IPS-NIHi11 (cell line): ENCODE results near the gene IFT27.
"Not testable (repeated sequence)": the region's sequence is repeated elsewhere in the genome, so short reads cannot be mapped to it uniquely, and the experiment has no call there.

ENCODE experiments used
- DNase-seq: peaks from one replicate; pipeline ENCODE4 v3.0.0; 2012; ENCODE audit warnings: mixed read lengths, low spot score

Gene IFT27

DNA sequence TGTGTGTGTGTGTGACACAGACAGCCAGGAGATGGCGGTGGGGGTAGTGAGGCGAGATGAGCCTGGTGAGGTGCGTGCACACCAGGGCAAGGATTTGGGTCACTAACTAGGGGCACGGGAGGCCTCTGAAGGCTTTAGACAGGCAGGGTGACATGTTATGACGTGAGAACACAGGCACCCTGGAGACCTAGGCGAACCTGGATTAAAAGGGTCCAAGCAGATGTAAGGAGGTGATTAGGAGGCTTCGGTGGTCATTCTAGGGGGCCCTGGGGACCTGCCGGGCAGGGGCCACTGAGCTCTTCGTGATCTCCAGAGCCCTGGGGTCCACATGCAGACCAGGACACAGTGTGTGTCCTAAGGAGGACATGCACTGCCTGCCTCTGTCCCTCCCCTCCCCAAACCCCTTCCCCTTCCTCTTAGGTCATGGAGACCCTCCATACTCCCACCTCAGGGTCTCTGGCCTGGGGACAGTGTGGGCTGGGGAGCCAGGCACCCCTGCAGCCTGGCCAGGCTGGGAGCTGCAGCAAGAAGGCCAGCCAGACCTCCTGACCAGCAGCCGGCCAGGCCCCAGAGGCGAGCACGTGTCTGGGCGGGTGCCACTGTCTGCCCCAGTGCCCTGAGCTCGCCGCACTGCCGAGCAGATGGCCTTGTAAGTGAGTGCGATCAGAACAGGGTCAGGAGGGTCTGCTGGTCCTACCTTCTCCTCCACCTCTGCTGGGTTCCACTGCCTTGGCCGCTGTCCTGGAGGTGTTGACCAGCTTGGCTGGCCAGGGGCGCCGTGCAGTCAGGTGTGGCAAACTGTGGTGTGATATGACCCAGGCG is 32.1 kb downstream of the IFT27 start:
- DNase-seq: no peak

GRCh38 chr22:36743011-36743410 is 32.9 kb downstream of the IFT27 start:
- no peak for DNase-seq

DNA sequence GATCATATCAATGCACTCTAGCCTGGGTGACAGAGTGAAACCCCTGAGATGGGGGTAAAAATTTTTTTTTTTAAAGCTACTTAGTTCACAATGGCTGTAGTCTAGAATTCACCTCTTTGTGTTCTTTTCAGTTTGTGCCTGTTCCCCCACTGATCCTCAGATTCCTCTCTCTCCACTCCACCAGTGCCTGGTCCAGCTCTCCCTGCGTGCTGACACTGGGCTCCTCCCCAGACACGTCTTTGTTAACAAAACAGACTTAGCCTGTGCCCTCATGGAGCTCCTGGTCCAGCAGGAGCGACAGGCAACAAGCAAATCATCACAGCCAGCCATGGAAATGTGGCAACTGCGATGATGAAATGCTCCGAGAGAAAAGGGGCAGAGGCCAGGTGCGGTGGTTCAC is 34.0 kb downstream of the IFT27 start:
- no peak for DNase-seq

- DNase-seq: peak; percentile 72
These were observed 34.6 kb downstream of the IFT27 start for GRCh38 chr22:36741204-36741793.

GRCh38 chr22:36740716-36741115 is 35.2 kb downstream of the IFT27 start:
- no peak for DNase-seq

DNA sequence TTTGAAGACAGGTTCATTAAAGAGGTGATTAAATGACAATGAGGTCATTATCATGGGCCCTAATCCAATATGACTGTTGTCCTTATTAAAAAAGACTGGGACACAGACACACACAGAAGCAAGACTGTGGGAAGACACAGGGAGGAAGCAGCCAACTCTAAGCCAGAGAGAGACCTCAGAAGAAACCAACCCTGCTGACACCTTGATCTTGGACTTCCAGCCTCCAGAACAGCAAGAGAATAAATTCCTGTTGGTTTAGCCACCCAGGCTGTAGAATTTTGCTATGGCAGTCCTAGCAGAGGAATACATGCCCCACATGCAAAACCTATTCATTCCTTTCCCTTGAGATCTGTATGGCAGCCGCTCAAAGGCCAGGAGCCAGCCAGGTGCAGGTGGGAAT is 36.7 kb downstream of the IFT27 start:
- DNase-seq: no peak

DNA sequence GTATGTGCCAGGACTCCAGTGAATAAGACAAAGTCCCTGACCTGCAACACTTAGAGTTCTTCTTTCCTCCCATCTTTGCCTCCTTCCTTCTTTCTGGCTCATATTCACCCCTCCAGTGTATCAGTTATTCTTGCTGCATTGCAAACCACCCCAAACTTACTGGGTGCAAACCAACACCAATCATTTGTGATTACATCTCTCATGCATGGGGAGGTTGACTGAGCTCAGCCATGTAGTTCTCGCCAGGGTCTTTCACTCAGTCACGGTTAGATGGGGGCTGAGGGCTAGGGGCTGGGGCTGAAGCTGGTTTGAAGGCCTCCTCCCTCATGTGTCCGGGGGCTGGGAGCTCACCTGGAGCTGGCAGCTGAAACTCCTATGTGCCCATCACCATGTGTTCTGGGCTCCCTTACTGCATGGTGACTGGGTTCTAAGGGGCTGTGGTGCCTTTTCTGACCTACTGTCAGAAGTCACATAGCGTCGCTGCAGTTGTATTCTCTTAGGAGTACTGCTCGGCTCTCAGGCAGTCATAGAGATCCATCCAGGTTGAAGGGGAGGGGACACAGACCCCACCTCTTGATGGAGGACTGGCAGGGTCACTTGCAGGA is 37.4 kb downstream of the IFT27 start:
- no peak for DNase-seq

GRCh38 chr22:36737776-36738175 is 38.1 kb downstream of the IFT27 start:
- no peak for DNase-seq

DNA sequence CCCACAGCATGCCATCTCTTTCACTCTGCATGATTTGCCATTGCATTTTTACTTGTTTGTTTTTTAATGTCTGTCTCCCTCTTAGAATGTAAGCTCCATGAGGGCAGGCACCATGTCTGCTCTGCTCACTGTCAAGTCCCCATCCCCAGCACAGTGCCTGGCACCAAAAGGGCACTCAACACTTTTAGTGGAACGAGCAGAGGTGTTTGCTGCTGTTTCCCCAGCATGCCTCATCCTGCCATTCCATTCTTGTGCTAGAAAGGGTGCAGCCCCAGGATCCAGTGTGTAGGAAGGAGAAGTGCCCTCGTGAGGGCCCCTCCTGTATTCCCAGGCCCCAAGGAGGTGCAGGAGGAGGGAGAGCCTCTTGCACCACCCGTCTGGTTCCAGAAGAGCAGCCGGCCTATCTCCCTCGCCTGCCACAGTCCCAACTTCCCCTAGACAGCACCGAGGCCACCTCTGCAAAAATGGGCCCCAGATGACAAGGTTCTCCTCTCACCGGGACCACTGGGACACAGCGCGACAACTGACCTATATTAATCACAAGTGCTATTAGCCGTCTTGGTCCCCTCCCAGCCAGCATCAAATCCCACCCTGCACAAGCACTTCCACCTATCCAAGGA is 39.1 kb downstream of the IFT27 start:
- DNase-seq: no peak

- no peak for DNase-seq
These were observed 41.5 kb downstream of the IFT27 start for GRCh38 chr22:36734171-36735058.

- no peak for DNase-seq
These were observed 42.6 kb downstream of the IFT27 start for GRCh38 chr22:36733271-36733670.

- DNase-seq: no peak
These were observed 43.3 kb downstream of the IFT27 start for GRCh38 chr22:36732609-36733008.

DNA sequence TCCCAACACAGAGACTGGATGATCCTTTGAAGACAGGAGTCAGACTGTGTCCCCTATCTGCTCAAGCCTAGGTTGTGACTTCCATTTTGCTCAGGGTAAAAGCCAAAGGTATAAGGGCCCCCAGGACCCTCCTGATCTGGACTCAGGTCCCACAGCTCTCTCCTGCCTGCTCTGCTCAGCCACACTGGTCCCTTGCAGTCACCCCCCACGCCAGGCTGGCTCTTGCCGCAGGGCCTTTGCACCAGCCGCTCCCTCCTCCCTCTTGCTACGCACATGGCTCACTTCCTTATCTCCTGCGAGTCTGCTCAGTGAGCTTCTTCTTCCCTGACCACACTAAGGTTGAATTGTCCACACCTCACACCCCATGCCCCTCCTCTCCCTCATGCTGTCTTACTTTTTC is 44.0 kb downstream of the IFT27 start:
- no peak for DNase-seq

DNA sequence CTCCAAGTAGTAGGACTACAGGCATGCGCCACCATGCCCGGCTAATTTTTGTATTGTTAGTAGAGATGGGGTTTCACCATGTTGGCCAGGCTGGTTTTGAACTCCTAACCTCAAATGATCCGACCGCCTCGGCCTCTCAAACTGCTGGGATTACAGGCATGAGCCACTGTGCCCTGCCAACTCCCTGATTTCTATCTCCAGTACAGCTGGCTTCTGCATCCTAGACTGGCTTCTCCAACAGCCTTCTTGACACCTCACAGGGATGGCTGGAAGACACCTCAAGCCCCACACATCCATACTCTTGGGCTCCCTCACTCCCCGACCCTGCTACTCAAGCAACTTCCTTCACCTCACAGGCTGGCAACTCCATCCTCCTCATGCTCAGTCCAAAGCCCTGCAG is 44.6 kb downstream of the IFT27 start:
- DNase-seq: not testable (repeated sequence)

DNA sequence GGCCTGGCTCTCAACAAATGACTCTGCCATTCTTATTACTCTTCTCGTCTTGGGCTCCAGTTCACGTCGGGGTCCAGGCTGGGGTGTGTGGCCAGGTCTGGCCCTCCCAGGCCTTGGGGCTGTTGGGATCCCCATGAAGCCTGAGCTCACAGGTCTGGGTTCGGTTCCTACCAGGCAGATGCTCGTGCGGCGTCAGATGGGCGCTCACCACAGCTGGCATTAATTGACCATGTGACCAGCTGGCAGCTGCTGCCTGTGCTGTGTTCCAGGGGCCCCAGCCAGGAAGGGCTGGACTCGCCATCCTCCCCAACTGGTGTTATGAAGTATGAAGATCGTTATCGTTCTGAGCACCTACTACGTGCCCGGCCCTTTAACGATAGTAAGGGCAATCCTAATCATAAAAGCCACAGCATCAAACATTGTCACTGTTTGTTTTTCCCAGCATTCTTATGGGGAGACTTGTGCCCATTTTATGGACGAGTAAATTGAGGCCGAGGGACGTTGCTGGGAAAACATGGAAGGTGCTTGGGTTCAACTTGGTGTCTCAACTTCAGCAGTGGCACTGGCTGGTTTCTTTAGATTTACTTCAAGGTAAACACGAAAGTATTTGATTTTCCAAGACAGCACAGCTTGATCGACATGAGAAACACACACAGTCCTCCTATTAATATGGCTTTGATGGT is 45.6 kb downstream of the IFT27 start:
- DNase-seq: no peak

DNA sequence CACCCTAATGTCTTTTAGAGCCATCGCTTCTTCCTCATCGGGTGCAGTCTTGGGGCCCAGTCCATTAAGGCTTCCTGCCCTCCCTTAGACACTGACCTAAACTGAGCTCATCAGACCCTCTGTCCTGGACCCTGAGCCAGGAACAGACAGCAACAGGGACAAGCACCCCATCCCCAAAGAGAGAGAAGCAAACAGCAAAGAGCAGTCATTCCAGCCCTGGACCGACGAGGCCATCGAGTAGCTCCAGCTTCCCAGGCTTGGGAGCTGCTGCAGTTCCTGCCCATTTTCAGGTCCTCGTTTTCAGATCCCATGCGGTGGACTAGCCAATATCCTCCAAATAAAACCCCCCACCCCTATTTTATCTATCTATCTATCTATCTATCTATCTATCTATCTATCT is 46.6 kb downstream of the IFT27 start:
- no peak for DNase-seq

DNA sequence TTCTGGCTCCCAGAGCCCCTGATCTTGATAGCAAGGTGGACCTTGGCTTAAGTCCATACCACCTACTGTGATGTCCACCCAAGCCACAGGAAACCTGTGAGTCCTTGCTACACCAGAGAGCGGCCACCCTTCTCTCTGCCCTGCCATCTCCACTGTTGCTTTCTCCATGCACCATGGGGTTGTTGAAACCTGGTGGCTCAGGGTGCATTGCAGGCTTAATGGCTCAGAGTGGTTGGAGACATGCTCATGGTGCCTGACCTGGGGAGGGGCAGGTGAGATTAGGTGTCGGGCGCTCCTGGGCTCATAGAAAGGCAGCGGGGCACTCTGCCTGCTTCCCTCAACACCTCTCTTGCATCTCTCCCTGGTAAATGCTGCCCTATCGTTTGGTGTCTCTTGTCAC is 47.4 kb downstream of the IFT27 start:
- no peak for DNase-seq

DNA sequence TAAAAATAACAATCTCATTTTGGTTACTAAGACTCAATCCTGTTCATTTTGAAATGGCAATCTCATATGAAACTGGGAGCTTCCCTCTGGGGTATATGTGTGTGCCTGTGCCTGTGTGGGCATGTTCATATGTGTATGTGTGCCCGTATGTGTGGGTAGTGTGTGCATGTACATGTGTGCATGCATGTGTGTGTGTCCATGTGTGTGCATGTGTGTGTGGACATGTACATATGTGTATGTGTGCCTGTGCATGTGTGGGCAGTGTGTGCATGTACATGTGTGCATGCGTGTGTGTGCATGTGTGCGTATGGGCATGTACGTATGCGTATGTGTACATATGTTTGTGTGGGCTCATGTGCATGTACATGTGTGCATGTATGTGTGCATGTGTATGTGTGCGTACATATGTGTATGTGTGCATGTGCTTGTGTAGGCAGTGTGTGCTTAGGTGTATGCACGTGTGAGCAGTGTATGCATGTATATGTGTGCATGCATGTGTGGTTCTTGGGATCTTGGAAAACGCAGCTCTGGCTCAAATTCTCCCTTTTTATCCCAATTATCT is 47.9 kb downstream of the IFT27 start:
- no peak for DNase-seq

DNA sequence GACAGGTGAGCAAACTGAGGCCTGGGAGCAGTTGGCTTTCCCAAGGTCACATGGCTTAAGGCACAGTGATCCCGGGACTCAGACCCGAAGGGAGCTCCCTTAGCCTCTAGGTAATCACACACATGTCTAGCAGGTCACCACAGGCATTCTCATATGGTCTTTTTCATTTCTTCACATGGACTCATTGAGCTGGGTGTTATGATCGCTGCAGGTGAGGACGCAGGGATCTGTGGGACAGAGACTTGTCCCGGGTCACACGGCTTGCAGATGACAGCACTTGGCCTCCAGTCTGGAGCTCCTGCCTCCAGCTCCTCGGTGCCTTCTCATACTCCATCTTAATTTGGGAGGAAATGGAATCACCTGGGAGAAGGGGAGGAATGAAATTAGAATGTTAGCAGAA is 48.8 kb downstream of the IFT27 start:
- DNase-seq: no peak

DNA sequence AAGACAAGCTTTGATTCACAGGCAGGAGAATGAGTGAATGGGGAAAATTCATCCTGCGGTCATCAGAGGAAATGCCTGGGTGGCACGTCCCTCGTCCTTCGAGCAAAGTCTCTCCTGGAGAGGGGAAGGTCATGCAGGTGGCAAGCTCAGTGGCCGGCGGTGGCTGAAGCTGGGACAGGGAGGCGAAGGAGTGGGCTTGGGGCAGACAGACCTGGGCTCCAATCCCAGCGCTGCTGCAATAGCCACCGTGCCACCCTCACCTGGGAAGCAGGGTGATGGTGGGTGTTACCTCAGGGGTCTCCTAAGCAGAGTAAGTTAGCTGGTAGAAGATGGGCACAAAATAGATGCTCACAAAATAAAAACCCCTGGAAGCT is 49.9 kb downstream of the IFT27 start:
- DNase-seq: no peak

- DNase-seq: no peak
These were observed 50.4 kb downstream of the IFT27 start for GRCh38 chr22:36725366-36726006.
